Head of caudate nucleus (tissue), 42 donors: ENCODE measurements around the gene GPATCH2L.

Source experiments
- DNase-seq, 42 donors: peaks; one replicate each; pipeline versions ENCODE4 v3.0.0 to v3.0.0-alpha.2; 2020 to 2021; ENCODE audit warnings: mixed read lengths in 7 of 42
- intact Hi-C: fragments of 100-400 bp; cut with DNase I; formaldehyde crosslinking; loops from one replicate; pipeline ENCODE4 v1.15.0; 2022

The GPATCH2L gene

DNA sequence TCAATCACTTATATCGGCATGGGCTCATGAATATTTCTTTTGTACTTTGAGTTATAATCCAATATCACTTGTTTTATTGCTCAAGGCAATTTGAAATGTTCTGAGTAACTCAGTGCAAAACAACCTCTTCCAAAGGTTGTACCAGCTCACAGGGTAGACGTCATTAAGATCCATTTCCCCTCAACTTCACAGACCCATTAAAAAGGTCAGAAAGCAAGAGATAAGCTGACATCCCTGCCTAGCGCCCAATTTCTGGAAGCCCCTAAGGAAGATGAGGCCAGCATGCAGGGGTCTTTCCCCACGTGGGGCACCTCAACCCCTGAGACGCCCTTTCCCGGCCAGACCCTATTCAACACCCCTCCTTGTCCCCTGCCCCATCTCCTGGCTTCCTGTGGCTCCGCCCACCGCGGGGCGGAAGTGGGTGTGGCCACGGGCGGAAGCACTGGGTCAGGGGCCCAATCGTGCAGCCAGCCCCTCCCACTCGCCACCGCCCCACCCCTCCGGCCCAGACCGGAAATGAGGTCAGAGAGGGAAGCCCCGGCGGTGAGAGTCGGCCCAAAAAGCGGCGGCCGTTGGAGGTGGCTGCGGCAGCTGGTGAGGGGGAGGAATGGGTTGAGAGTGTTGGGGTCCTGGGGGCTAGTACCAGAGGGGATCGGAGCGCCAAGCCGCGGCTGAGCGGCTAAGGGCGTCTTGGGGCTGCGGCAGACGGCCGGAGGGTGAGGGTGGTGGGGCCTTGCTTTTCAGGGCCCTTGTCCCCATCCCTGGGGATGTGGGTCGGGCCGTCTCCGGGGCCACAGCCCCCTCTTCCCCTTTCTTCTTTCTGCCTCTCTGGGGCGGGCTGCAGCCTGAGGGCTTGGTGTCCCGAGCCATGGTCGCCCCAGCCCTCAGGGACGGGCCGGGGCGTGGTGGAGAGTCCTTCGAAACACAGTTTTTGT is at the start of gene GPATCH2L:
Gene GPATCH2L, plus strand, starts transcription at position 525 of the 935 bp plus-strand sequence. CDS start 2,442 bp downstream, outside the sequence.
- peak; percentile 91 to 98 (median 96) for DNase-seq
- intact Hi-C loops, result no loop called here

DNA sequence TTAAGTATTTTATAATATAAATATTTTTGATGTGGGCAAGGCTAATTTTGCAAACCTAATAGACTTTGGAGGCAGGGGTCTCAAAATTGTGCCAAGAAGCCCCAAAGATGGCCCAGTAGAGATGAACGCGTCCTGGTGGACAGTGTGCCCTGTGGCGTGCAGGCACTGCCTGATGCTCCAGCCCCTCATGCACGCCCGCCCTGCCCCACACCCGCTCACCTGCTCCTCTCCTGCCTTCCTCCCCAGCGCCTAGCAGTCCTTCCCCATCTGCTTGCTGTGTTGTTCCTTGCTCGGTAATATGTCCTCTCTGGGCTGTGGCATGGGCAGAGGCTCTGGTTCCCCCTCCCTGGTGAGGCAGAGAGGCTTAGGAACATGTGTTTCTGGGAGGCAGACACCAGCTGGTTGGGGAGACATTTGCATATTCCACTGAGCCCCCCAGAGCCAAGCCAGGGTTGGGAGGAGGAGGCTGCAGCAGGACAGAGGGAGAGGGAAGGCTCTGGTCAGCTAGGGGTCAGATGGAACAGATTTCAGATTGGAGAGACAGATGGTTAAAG is 46.8 kb upstream of the GPATCH2L start:
- intact Hi-C loops, result no loop called here

DNA sequence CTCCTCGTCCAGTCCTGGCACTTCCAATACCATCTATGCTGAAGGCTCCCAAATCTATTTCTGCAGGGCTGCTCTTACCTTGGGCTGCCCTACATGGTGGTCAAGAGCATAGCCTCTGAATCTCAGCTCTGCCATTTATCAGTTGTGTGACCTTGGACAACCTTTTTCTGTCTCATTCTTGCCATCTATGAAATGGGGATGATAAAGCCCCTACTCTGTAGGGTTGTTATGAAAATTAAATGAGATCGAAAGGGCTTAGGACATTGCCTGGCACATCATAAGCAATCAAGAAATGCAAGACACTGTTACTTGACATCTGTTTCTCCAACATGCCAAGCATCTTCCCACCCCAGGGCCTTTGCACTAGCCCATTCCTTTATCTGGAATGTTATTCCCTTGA is 45.5 kb upstream of the GPATCH2L start:
- no peak for DNase-seq
- intact Hi-C loops, result no loop called here

More for the DNA sequence above, 46.8 kb upstream of the GPATCH2L start:
- no peak for DNase-seq

DNA sequence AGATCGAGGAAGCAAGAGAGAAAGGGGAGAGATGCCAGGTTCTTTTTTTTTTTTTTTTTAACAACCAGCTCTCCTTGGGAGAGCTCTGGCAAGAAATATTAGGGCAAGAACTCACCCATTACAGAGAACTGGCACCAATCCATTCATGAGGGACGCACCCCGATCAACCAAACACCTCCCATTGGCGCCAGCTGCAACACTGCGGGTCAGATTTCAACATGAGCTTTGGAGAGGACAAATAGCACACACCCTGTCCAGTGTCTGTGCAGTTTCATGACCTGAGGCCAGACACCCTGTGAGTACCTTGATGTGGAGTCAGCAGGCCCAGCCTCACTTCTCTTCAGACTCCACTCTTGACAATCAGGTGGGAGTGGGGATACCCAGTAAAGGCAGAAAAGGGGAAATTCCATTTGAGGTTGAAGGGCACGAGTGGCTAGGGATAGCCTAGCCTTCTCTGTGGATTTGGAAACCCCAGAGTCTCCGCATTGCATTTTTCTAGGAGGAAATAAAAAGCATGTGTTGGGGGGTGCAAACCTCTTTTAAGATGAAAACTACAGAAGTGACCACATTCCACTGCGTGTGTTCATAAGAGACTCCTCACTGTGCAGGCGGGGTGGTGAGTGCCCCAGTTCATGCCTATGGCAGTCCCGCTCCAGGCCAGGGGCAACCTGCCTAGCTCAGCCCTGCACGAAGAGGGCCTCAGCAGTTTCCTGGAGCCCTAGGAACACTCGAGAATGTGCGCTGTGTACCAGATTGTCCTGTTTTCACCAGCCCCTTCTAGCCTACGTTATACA is 42.4 kb upstream of the GPATCH2L start:
- intact Hi-C loops, result no loop called here
- no peak for DNase-seq

DNA sequence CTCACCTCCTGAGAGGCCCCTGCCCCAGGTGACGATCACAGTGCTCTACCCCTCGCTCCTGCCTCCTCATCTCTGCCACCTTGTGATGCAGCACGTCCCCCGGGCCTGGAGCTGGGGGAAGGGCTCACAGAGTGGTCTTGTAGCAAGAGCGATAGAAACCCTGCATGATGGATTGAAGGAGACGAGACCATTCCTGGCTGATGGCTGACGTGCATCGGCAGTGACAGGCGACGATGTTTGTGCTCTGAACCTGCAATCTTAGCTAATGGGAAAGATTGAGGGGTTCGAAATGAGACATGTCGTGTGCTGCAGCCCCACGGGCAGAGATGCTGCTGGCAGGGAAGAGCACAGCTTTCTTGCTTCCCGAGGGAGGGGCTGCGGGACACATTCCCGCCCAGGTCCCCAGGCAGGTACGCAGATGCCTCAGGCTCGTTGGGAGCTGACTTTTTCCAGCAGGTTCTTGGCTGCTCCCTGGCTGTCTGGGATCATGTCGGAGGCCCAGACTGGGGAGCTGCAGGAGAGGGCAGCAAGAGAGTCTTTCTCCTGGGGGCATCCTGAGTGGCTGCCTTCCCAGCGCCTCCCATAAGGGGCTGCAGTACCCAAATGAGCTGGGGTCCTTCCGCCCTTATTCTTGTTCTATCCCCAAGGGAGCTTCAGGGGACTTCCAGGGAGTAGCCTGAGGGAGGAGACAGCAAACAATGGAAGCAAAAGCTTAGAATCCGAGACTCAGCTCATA is 38.7 kb upstream of the GPATCH2L start:
- intact Hi-C loops, result no loop called here
- DNase-seq, result no peak

DNA sequence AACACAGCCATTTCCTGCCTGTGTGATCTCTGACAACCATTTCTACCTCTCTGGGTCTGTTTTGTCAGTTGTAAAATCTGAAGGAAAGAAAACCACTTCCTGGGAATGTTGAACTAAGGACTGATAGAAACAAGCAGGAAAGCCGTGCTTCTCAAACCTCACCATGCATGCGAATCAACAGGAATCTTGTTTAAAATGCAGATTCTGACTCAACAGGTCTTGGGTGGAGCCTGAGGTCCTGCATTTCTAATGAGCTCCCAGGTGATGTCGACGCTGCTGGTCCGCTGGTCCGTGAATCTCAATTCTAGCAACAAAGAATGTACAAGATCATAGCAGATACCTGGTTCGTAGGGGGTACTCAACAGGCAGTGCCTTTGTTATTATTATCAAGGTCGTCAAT is 38.0 kb upstream of the GPATCH2L start:
- DNase-seq, result no peak
- intact Hi-C loops, result no loop called here

DNA sequence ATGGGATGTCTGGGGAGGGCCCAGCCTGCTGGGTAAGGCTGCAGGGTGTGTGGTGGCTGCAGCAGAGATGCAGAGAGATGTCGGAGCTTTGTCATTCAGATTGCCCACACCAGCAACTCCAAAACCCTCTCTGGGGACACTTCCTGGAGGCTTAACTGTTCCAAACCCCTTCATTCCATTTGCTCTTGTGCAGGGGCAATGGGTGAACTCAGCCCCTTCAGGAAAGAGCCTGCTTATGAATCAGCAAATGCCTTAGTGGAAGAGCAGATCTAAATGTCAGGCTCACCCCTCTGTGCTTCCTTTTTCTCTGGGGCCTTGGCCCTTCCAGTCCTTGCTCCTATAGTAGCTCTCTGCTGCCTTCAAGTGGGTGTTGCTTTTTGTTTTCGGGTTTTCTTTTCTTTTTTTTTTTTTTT is 36.7 kb upstream of the GPATCH2L start:
- intact Hi-C loops, result no loop called here
- no peak for DNase-seq

DNA sequence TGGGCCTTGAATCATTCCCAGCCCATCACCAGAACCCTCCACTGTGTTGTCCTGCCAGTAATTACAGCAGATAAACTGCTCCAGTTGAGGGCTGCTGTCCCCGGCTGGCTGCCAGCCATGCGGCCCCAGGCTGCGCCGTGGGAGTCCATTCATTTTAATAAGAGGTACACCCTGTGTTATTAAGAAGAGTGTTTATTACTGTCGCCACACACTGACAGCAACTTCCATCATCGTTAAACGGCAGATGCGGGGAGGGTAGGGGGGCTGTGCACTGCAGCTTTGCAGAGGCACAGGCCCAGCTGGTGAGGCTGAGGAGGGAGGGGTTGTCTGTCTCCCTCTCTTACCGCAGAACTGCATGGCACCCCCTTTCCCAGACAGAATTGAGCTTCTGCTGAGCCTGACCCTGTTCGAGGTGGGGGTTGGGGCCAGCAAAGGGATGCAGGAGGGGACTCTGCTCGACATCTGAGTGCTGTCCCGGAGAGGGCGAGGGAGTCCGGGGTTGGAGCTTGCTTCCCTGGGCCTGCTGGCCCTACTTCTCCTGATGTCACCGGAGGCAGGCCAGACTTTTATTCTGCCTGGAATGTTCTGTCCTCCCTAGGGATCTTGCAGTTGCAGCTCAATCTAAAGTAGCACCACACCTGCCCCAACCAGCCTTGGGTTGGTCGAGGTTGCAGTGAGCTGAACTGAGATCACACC is 33.8 kb upstream of the GPATCH2L start:
- intact Hi-C loops, result no loop called here
- DNase-seq, result no peak

DNA sequence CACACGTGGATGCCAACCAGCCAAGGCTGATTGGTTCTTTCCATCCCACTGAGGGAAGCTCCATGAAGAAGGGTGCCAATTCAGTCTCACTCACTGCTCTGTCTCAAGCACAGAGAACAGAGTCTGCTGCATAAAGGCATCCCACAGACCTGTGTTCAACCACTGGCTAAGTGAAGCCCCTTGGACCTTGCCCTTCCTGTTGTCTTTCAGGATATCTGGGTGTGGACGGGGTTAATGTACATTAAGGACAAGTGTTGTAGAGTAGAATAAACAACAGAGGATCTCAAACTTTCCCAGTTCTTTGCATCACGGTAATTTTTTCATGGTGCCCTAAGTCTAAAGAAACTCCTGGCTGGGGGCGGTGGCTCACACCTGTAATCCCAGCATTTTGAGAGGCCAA is 33.1 kb upstream of the GPATCH2L start:
- DNase-seq, result no peak
- intact Hi-C loops, result no loop called here

DNA sequence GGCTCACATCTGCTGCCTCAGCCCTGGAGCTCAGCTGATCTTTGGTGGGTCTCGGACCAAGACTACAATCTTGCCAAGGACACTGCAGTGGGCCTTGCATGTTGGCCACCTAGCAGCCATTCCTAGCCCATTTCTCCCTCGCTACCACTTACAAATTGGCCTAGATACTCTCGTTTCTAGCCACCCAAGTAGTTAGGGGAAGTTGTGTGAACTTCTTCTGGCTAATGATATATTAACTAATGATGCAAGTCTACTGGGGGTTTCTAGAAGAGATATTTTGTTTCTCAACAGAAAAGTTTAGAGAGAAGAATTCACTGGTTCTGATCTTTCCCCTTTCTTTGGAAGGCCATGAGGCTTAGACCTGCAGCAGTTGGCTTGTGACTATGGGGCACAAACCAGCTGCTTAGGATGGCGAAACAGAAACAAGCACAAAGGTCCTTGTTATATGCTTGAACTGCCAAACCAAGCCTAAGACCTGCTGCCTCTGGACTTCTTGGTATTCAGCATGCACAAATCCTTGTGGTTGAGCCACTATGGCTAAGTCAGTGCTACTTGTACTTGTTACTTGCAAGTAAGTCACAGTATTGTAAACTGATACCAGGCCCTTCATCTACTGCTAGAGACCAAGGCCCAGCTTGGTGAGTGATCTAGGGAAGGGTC is 30.5 kb upstream of the GPATCH2L start:
- intact Hi-C loops, result no loop called here
- DNase-seq, result no peak

DNA sequence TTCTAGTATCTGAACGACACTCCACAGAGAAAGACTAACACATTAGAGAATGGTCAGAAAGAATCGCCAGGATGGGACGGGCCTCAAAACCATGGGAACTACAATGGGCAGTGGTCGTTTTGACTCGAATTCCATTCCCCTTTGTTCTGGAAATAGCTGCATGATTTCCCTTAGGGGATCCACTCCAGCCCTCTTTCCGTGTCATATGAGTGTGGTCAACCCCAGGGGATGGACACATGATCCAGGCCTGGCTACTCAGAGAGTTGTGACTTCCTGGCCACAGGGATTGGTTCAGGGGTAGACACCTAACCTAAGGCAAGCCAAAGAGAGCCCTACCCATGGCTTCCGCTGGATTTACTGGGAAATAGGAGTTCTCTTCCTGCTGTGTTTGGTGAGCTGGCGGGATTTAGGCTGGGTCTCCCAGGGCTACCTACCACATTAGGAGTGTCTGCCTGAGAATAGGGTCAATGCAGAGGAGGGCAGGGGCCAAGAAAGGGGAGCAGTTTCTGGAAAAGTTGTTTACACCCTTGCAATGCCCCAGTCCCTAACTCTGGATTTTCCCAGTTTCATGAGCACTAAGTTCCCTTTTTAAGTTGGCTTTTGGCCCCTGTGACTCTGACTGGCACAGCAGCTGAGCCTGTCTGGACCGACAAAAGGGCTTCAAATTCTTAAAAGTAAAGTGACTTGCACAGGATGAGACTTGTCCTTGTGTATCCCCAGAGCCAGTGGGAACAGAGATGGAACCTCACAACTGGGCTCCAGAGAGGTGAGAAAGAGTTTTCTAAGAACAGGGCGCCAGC is 28.1 kb upstream of the GPATCH2L start:
- DNase-seq, result no peak
- intact Hi-C loops, result no loop called here

DNA sequence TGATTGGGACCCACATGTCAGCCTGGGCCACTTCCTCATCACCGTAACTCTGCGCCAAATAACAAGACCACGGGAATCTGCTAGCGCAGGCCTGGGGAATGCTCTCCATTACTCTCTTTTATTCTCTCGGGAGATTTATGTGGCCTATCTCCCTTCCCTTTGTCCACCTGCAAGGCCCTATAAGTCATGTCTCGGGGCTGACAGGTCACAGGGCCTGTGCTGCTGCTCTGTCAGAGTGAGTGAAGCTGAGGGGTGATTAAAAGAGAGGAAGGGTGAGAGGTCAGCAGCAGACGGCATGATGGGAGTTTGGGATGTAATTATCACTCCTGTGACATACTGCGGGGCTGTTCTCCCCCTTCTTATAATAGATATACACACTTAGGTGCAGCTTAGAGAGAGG is 26.2 kb upstream of the GPATCH2L start:
- intact Hi-C loops, result no loop called here
- DNase-seq, result no peak

DNA sequence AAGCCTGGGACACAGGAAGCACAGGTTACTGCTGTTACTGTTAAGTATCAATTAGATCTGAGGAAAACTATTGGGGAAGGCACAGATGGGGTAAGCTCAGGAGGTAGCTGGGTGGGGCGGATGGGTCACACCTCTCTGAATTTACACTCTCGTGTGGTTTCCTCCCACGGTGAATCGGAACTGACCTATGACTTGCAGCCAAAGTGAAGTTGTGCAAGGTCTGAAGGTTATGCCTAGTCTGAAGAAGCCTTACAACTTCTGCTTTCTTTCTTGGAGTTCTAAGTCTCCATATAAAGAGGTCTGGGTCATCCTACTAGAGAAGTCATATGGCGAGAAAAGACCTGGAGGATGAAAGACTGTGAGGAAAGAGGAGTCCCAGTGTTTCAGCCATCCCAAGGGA is 25.6 kb upstream of the GPATCH2L start:
- intact Hi-C loops, result no loop called here
- DNase-seq, result no peak

DNA sequence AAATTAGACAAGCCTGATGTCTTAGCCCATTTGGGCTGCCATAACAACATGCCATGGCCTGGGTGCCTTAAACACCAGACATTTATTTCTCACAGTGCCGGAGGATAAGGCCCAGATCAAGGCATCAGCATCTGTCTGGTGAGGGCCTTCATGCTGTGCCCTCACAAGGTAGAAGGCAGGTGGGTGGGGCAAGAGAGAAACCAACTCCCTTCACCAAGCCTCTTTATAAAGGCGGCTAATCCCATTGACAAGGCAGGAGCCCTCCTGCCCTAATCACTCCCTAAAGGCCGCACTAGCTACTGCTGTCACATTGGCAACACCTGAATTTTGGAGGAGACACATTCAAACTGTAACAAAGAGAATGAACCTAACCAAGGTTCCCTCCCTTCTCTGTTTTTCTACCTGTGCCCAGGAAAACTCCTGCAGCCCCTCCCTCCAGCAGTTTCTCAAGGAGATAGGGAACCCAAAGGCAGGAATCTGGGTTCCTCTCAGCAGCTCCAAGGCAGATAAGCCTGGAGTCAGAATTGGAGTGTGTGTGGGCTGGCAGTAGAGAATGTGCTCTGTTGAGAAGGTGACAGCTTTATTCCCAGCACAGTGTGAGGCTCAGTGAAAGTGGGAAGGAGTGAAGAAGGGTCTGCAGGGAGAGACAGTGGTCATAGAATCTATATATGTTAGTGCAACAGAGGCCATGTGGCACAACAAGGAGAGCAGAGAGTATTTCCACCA is 21.7 kb upstream of the GPATCH2L start:
- intact Hi-C loops, result no loop called here
- DNase-seq, result peak in 23 of 42 donors; percentile 11 to 69 (median 35)

DNA sequence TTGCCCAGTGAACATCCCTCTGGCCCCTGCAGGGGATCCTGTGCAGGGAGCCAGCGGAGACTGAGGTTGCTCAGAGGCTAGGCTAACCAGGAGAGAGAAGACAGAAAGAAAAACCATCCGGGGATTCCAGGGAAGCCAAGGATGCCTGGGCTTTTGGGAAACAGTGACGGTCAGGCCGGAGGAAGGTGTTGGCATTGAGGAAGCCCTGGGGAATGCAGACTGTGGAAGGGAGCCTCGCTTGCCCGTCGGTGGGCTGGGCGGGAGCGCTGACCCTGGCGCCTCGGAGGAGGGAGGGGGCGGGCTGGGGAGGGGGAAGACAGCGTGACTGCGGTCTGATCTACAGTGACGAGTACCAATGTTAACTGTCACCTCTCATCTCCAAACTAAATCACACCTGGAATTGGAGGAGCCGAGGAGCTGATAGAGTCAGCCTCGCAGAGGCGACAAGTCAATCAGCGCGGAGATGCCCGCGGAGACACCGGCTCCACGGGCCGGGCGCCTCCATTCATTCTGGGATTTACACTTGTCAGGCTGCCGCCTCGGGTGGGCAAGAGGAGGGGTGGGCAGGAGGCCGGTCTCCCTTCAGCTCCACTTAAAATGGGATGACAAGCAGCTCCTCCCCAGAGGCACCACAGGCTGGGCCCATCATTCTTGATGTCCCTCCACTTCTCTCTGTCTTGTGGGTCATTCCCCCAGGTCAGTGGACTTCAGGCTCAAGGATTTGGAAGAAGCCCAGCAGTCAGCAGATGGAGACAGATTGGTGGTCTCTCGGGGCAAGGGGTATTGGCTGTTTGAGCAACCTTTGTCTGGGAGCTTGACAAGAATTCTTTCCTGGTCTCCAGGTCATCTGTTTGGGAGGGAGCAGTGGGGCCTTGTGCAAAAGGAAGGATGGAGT is 20.4 kb upstream of the GPATCH2L start:
- DNase-seq, result peak in 1 of 42 donors; percentile 13
- intact Hi-C loops, result no loop called here

DNA sequence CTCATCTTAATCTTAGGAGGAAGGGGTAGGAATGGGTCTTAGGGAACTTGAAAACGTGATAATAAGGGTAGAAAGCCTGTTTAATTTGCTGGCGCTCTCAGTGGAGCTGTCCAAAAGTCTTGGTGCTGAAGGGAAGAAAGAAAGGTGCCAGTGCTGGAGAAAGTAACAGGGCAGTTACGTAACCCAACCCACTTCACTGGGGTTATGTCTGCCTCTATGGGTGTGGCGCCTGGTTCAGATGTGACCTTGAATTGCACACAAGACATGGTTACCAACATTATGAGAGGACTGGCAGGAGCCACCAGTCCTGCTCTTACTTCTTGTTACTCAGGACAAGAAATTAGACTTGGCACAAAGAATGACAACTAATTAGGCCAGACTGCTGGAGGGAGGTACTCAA is 18.6 kb upstream of the GPATCH2L start:
- no peak for DNase-seq

More for the DNA sequence above, 18.6 kb upstream of the GPATCH2L start:
- intact Hi-C loops, result no loop called here
